Superior temporal gyrus (tissue), 1 donor: ENCODE measurements around the gene KIFC3.
"Not testable (repeated sequence)": the region's sequence is repeated elsewhere in the genome, so short reads cannot be mapped to it uniquely, and the experiment has no call there.

ENCODE experiments used
- DNase-seq: peaks from one replicate; pipeline ENCODE4 v3.0.0-alpha.2; 2016; ENCODE audit errors: extremely low spot score

KIFC3 gene

DNA sequence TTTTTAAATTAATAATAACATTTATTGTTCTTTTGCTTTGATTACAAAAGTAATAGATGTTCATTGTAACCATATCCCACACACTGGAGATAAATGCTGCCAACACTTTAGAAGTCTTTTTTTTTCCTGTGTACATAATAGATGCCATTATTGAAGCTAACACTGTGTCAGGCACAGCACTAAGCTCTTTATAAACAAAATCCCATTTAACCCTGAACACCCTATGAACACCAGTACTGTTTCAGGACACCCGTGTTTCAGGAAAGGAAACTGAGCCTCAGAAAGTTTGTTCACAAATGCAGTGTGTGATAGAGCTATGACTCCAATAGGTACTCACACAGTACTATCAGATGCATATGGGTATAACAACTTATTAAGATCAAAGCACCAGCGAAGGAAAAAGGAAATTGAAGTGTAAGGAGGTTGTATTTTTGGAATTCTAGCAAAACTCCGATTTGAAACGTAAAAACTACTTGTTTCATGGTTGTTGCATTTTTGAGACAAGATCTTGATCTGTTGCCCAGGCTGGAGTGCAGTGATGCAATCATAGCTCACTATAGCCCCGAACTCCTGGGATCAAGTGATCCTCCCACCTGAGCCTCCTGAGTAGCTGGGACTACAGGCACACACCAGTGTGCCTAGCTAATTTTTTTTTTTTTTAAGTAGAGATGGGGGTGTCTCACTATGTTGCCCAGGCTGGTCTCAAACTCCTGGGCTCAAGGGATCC lies 2.0 kb upstream of the KIFC3 start:
- DNase-seq: peak; percentile 65

- DNase-seq: peak; percentile 88
Observed at GRCh38 chr16:57803134-57803990, 1.1 kb upstream of the KIFC3 start.

DNA sequence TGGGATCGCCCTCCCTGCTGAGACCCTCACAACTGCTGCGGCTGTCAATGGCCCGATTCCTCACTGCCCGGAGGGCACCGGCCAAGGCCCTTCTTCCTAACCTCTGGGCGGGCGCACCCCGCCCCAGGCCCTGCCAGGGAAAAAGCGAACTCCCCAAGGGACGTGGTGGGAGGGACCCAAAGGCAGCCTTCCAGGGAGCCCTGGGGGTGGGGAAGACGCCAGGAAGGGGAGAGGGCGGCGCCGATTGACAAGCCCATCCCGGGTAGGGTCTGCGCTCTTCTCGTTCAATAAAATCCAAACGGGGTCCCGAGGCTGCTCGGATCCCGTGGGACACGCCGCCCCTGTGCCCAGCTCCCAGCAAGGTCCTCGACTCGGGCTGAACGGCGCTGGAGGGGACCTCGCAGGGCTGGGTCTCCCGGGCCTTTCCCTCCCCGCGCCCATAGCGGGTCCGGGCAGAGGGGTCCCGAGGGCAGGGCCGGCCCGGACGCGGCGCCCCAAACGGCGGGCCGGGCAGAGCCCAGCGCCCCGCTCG lies 416 bp downstream of the KIFC3 start:
- no peak for DNase-seq

DNA sequence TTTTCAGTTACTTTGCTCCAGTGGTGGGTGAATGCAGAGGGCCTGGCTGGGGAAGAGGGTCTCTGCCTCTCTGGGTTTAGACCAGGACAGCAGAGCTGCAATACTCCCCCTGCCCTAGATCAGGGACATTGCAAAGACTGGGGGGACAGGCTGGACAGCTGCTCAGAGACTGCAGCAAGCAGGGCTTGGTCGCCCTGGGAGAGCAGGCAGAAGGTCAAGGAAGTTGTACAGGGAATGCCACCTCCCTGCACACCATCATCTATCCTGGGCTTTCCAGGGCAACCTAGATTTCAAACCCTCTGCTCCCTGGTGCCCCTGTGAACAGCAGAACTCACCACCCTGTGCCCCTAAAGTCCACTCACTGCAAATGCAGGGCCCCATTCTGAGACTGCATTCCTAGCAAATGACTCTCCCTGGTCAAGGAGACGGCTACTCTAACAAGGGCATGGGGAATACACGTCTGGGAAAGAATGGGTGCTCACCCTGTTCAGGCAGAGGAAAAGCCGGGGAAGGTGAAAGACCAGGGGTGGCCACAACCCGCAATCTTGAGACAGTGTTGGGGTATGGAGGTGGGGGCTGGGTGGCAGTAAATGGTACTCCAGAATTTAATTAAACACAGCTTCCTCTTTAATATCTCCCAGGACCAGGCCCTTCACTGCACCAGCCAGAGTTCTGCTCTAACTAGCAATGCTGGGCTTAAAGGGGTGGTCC lies 1.0 kb downstream of the KIFC3 start:
- DNase-seq: peak; percentile 24

DNA sequence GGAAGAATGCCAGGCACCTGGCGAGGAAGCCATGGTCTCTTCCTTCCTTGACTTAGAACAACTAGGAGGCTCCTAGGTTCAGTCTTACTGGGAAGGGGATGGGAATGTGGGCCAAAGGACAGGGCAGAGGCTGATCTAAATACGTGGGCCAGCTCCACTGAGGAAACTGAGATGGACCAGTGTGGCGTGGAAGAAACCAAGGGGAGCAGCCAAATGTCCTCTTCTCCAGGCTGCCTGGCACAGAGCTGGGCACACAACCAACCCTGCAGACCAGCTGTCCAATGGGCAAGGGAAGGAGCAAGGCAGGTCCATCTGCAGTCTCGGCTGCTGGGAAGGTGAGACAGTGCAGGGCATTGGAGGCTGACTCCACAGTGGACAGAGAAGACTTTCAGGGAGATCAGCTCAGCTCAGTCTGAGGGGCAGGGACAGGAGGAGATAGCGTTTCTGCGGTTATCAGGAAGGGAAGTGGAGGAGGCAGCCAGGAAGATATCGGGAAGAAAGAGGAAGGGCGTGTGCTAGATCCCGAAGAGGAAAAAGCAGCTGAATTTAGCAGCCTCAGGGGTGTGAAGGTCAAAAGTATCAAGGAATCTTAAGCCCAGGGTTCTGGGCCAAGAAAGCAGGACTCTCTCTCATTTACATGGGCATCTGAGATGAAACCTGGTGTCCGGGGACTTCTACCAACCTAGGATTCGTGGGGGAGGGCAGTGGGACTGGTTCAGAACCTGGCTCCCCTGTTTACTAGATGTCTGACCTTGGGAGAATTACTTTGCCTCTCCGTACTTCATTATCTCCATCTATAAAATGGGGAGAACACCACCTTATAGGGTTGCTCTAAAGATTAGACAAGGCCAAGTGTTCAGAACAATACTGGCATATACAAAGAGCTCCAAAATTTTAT lies 1.8 kb downstream of the KIFC3 start:
- DNase-seq: no peak

DNA sequence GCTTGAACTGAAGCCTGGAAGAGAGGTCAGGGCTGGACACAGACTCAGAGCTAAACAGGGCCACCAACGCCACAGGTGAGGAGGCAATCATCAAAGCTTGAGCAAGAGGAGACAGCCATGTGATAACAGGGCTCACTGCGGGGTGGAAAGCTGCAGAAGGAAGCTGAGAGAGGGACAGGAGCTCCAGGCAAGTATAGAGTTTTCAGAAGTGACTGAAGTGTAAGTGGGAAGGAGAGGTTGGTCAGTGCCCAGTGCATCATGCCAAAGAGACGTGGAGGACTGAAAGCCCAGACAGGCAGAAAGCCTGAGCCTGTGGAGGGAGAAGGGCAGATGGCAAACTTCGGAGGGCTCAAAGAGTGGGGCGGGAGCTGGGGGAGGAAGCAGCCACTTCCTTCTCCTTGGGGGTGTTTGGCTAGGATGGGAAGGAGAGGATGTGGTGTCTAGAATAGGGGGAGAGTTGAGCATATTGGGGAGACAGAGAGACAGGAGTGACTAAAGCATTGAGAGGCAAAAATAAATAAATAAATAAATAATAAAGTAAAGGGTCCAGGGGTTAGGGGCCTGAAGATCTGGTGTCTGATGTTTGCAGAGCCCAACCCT lies 2.6 kb downstream of the KIFC3 start:
- no peak for DNase-seq

DNA sequence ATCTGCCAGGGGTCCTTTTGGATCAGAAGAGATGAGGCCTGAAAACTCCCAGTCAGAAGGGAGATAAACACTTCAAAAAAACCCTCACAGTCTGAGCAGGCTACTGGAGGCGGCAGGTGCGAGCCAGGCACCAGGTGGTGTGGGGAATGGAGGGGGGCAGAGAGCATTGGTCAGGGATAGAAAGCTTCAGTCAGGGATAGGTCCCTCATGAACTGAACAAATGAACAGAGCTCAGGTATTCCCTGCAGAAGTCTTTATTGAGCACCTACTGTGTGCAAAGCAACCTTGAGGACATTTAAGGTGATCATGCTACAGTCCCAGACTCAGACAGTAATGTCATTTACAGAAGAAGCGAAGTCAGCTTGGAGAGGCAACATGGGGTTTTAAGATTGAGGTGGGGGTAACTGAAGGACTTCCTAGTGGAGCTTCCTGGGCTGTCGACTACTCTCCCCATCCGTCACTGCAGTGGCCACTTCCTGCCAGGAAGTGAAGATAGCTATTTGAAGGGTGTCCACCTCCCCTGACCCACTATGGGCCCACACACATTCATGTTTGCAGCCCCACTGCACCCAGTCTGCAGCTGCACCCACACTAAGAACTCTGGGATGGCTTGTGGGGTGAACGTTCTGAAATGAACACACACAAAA lies 3.2 kb downstream of the KIFC3 start:
- no peak for DNase-seq

GRCh38 chr16:57798267-57798810 lies 4.0 kb downstream of the KIFC3 start:
- DNase-seq: no peak

- no peak for DNase-seq
Observed at GRCh38 chr16:57797526-57798266, 4.6 kb downstream of the KIFC3 start.

DNA sequence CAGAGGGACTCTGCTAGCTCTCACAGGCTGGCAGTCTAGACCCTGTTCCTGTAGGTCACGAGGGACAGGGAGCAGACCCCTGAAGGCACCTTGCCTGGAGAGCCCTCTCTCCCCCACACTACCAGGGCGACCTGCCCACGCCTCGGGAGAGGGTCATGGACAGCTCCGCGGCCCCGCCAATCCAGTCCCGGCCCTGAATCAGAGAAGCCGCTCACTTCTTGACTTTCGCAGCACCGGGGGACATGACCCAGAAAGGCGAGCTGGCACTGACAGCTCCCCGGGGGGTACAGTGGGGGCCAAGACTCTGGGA lies 5.1 kb downstream of the KIFC3 start:
- DNase-seq: no peak

DNA sequence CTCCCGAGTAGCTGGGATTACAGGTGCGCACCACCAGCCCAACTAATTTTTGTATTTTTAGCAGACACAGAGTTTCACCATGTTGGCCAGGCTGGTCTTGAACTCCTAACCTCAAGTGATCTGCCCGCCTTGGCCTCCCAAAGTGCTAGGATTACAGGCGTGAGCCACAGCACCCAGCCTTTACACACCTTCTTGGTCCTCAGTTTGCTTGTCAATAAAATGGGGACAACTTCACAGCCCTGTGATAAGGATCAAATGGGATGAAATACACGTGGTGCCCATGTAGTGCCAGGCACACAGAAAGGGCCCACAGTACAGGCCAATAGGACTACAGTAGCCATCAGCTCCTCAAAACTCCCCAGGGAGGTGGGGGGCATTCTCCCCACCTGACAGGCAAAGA lies 6.3 kb downstream of the KIFC3 start:
- not testable (repeated sequence) for DNase-seq

- DNase-seq: peak; percentile 40
Observed at GRCh38 chr16:57795431-57795878, 6.8 kb downstream of the KIFC3 start.

GRCh38 chr16:57794849-57795430 lies 7.4 kb downstream of the KIFC3 start:
- no peak for DNase-seq

DNA sequence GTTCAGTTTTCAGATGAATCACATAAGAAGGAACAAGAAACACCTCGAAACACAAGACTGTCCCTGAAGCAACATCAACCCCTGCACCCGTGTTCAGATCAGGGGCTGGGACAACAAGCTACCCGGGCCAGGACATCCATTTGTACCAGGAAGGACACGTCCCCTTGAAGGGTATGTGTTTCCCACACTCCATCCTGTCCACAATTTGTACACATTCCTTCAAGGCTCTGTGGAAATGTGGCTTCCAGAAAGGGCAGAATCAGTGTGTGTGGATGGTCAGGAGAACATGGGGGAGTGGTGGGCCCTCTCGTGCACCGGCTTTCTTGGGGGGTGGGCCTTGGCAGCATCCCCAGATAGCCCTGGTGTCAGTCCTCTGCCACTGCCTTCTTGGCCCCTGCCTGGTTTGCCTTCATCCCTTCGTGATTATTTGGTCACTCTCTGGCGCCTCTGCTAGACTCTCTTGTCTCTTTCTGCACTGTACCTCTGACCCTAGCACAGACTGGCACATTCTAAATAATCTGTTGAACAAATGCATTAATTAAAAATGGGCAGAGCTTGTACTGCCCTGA lies 10.3 kb downstream of the KIFC3 start:
- DNase-seq: no peak

DNA sequence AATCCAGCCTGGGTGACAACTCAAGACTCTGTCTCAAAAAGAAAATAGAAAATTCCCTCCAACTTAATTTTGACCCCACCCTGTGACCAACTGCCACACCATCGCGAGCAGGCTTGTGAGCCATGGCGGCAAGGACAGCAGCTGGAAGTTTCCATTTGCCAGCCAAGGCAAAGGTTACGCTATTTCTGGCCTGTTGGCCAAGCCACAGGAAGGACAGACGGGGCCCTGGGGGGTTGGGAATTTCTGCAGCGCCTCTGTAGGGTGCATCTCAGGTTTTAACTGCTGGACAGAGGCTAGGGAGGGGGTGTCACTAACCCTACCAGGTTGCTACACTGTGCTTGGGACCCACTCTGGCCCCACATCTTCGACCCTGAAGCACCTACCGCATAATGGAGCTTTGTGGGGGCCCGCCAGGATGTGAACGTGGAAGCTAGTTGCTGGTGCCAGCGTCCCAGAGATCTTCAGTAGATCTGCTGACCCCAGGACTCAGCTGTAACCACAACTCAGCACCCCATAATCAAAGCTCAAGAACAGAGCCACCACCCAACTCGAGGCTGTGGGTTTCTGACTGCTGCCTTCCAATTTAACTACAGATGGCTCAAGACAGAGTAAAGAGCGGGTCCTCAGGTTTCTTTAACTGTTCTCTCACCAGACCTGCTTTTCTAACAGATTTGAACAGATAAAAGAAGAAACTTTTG lies 10.9 kb downstream of the KIFC3 start:
- no peak for DNase-seq

DNA sequence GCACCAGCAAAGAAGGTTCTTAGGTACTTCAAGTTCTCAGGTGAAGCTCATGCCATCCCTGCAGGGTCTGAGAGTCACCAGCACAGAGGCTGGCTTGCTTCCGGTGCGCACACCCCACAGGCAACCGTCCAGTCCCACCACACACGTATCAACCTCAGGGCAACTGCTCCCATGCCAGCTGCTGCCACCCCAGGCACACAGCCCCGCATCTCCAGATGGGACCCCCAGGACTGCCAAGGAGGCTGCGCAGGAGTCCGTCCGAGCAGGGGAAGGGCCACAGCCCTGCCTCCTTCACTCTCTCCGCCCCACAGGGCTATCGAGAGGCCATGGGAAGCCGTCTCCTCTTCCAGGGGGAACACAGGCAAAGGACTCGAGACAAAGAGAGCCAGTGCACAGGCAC lies 13.3 kb downstream of the KIFC3 start:
- no peak for DNase-seq

DNA sequence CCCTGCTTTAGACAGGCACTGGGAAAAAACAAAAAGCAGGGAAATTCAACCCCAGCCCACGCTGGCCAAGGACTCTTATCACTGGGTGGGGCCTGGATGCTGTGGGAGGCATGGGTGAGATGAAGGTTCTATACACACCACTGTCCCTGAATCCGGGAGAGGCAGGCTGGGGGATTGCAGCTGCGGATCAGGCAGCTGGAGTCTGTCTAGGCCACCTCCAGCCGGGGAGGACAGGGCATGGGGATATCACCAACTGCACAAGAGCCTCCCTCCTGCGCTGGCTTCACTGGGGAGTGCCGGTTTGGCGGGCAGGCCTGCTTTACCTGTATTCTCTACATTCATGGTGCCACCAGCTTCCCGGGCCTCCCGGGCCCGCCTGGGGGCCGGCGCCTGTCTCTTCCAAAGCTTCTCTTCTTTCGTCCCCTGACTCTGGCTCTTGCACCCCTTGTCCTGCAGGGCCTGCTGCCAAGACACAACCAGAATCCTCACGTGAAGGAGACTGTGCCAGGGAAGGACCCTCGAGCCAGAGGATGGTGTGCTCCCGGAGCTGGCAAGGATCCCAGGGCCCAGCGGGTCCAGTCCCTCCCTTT lies 13.9 kb downstream of the KIFC3 start:
- DNase-seq: no peak

DNA sequence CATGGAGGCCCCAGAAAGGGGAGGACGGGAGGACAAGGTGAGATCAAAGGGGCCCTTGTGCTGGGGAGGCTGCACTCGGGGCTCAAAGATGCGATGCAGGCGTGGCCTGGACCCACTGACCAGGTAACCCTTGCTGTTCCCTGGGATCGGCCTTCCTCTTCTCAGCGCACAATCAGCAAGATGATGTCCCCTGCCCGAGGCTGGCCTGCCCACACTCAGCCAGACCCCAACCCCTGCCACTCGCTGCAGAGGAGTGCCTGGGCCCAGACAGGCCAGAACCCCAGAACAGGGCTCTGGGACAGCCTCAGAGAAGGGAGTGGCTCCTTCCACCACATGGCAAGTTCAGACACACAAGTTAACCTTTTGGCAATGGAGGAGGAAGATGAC lies 14.8 kb downstream of the KIFC3 start:
- DNase-seq: no peak
